SK-N-DZ (cell line): Measurements from ENCODE around the gene NELFE.
"Not testable (repeated sequence)": the region's sequence is repeated elsewhere in the genome, so short reads cannot be mapped to it uniquely, and the experiment has no call there.

Experiments
- DNase-seq: peaks from one replicate; pipeline ENCODE4 v3.0.0-alpha.2; 2015; ENCODE audit warnings: low spot score
- small RNA-seq, 2 experiments: library from RNA; depleted of rRNA; stranded (forward); fragments of <200 nt; gene quantifications; one replicate each; pipeline ENCODE3, GENCODE V24; 2014

The NELFE gene

GRCh38 chr6:31919624-31920303 is 39.0 kb downstream of the NELFE start:
- no peak for DNase-seq

GRCh38 chr6:31918069-31918720 is 40.6 kb downstream of the NELFE start:
- no peak for DNase-seq

GRCh38 chr6:31915756-31916155 is 43.0 kb downstream of the NELFE start:
- DNase-seq, result no peak

GRCh38 chr6:31915351-31915750 is 43.4 kb downstream of the NELFE start:
- no peak for DNase-seq

GRCh38 chr6:31911826-31912585 is 46.8 kb downstream of the NELFE start:
- DNase-seq, result no peak

- not testable (repeated sequence) for DNase-seq
These were observed 49.5 kb downstream of the NELFE start for GRCh38 chr6:31909298-31909697.

GRCh38 chr6:31908791-31909190 is 50.0 kb downstream of the NELFE start:
- DNase-seq, result no peak

- DNase-seq, result not testable (repeated sequence)
These were observed 50.5 kb downstream of the NELFE start for GRCh38 chr6:31908255-31908654.

- DNase-seq, result no peak
These were observed 51.5 kb downstream of the NELFE start for GRCh38 chr6:31907158-31907813.

GRCh38 chr6:31906727-31907126 is 52.0 kb downstream of the NELFE start:
- not testable (repeated sequence) for DNase-seq

GRCh38 chr6:31906122-31906521 is 52.6 kb downstream of the NELFE start:
- DNase-seq, result no peak

- no peak for DNase-seq
These were observed 53.7 kb downstream of the NELFE start for GRCh38 chr6:31905041-31905440.

GRCh38 chr6:31903957-31904356 is 54.8 kb downstream of the NELFE start:
- no peak for DNase-seq

Small RNAs within 50 kb of the gene (small RNA-seq; reads per million reads assigned to genes)
- gene AL645922.1, result 0 reads per million in 2 experiments
